Panc1 (cell line): Measurements from ENCODE around the gene PDE9A.

ENCODE experiments used
- POLR2AphosphoS5 ChIP-seq: IDR thresholded peaks from 2 replicates; pipeline ENCODE4 v1.6.1; 2012; ENCODE audit warnings: mild to moderate bottlenecking, low read depth, low read length, moderate library complexity
- SIN3A ChIP-seq: IDR thresholded peaks from 2 replicates; pipeline ENCODE4 v1.6.1; 2012; ENCODE audit warnings: low read depth, mild to moderate bottlenecking, low read length, moderate library complexity, borderline replicate concordance; ENCODE audit not compliant: insufficient read depth
- TCF7L2 ChIP-seq: IDR thresholded peaks from 2 replicates; pipeline ENCODE4 v1.6.1; 2011; ENCODE audit warnings: mild to moderate bottlenecking, low read depth, low read length, inconsistent platforms
- TF ChIP-seq, protein P1 (sequence below): fragments of 450-650 bp; IDR thresholded peaks from 2 replicates; pipeline ENCODE4 v1.5.1; 2017; ENCODE audit warnings: mild to moderate bottlenecking
- TF ChIP-seq, protein P2 (sequence below), 2 experiments: IDR thresholded peaks; 2 replicates each; pipeline ENCODE4 v1.6.1; 2011 to 2012; ENCODE audit warnings: low read depth in 2 of 2, control low read depth in 1 of 2, low read length in 1 of 2, mild to moderate bottlenecking in 1 of 2, moderate library complexity in 1 of 2; ENCODE audit not compliant: insufficient read depth in 1 of 2

DNA sequence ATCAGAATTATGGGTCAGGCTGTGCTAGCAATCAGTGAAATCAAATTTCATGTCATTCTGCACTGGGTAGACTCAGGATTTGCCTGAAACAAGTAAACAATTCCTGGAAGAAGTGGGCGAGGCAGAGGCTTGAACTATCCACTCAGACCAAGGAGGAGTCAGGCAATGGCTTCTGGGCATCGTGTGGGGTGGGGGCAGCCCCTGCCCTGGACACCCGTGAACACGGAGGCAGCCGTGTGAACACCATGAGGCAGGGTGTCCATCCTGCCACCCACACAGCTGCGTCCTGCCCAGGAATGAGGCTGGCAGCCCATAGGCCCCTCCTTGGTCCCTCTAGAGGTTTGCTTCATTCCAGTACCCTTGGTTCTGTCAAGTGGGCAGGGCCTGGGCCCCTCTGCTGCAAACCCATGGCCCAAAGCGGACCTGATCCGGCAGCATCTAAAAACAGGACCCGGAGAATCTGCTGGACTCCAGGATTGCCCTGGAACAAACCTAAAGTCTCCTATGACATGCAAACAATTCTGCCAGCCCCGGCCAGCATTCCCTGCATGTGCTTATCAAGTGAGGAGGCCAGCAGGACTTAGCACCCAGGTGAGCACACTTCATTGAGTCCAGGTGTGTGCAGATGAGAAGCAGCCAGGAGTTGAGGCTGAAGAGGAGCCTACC, 69.5 kb downstream of the PDE9A start:
- TF ChIP-seq, protein P1, sequence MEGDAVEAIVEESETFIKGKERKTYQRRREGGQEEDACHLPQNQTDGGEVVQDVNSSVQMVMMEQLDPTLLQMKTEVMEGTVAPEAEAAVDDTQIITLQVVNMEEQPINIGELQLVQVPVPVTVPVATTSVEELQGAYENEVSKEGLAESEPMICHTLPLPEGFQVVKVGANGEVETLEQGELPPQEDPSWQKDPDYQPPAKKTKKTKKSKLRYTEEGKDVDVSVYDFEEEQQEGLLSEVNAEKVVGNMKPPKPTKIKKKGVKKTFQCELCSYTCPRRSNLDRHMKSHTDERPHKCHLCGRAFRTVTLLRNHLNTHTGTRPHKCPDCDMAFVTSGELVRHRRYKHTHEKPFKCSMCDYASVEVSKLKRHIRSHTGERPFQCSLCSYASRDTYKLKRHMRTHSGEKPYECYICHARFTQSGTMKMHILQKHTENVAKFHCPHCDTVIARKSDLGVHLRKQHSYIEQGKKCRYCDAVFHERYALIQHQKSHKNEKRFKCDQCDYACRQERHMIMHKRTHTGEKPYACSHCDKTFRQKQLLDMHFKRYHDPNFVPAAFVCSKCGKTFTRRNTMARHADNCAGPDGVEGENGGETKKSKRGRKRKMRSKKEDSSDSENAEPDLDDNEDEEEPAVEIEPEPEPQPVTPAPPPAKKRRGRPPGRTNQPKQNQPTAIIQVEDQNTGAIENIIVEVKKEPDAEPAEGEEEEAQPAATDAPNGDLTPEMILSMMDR, result no peak
- TF ChIP-seq POLR2AphosphoS5 (no peak), SIN3A (no peak), TCF7L2 (no peak)
- TF ChIP-seq, protein P2, sequence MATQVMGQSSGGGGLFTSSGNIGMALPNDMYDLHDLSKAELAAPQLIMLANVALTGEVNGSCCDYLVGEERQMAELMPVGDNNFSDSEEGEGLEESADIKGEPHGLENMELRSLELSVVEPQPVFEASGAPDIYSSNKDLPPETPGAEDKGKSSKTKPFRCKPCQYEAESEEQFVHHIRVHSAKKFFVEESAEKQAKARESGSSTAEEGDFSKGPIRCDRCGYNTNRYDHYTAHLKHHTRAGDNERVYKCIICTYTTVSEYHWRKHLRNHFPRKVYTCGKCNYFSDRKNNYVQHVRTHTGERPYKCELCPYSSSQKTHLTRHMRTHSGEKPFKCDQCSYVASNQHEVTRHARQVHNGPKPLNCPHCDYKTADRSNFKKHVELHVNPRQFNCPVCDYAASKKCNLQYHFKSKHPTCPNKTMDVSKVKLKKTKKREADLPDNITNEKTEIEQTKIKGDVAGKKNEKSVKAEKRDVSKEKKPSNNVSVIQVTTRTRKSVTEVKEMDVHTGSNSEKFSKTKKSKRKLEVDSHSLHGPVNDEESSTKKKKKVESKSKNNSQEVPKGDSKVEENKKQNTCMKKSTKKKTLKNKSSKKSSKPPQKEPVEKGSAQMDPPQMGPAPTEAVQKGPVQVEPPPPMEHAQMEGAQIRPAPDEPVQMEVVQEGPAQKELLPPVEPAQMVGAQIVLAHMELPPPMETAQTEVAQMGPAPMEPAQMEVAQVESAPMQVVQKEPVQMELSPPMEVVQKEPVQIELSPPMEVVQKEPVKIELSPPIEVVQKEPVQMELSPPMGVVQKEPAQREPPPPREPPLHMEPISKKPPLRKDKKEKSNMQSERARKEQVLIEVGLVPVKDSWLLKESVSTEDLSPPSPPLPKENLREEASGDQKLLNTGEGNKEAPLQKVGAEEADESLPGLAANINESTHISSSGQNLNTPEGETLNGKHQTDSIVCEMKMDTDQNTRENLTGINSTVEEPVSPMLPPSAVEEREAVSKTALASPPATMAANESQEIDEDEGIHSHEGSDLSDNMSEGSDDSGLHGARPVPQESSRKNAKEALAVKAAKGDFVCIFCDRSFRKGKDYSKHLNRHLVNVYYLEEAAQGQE (IDR thresholded peaks at IDR 0.05; ENCODE audit: insufficient read depth in 1 of 2, low read depth in 2 of 2, low read length in 1 of 2), result no peak
